HG03378 (cell line): ENCODE data around the gene PCYOX1L.
"Not testable (repeated sequence)": the region's sequence is repeated elsewhere in the genome, so short reads cannot be mapped to it uniquely, and the experiment has no call there.

Experiments used
- ATAC-seq: cut with Tn5 transposase; IDR thresholded peaks from one replicate; pipeline ENCODE4 v1.9.1; 2021; ENCODE audit warnings: mild to moderate bottlenecking, moderate library complexity; ENCODE audit not compliant: unreplicated experiment

The PCYOX1L gene

DNA sequence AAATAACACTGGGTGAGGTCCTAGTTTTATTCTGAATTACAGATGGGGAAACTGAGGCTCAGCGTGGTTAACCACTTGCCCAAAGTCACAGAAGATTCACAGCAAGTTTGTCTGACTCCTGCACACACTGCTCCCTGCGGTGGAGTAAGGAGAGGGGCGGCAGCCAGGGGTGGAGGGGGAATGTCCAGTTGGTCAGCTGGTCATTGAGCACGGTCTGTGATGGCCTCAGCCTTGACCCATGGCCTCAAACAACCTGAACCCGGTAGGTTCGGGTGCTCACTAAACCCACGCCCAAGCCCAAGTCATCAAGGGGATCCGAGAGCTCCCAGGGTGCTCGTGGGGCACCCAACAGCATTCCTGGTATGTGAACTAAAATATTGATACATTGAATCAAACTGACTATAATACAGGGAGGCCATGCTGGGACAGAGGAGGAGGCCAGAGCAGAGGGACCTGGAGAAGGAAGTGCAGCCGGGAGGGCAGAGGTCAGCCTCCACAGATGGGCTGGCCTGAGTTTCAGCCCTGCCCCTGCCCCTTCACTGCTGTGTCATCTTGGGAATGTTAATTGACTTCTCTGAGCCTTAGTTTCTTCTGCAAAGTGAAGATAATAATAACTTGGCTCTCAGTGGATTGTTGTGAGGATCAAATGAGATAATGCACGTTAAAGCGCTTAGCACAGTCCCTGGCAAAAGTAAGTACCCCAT, 24.8 kb downstream of the PCYOX1L start:
- ATAC-seq = no peak

DNA sequence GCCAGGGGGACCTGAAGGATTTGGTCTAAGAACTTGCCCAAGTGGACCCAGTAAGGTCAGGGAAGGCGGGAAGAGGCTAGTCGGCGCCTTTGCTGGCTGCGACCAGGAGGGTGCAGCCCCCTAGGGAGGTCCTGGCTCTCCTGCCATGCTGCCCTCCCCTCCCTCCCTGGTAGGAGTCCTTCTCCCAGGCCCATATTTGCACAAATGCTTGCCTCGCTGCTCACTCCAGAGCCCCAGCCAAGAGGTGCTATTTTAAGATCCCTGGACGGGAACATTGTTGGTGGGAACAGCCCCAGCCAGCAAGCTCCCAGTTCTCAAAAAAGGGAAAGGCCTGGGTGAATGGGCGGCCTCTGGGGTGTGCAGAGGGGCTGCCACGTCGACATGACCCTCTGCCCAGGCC, 25.6 kb downstream of the PCYOX1L start:
- no peak for ATAC-seq

DNA sequence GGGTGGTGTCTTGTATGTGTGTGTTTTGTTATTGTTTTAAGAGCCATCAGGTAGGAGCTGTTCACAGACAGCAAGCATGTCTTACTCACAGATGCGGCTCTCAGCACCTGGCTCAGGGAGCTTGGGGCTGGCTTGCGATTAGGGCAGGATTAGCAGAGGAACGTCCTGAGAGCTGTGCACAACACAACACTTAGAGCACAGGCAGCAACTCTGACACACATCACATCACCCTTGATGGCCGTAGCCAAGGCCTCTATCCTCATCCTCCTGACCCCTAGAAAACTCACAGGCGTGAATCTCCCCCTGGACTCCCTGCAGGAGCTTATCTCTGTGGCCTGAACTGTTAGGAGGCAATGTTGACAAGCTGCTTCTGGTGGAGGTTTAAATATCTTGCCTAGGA, 28.3 kb downstream of the PCYOX1L start:
- ATAC-seq = no peak

DNA sequence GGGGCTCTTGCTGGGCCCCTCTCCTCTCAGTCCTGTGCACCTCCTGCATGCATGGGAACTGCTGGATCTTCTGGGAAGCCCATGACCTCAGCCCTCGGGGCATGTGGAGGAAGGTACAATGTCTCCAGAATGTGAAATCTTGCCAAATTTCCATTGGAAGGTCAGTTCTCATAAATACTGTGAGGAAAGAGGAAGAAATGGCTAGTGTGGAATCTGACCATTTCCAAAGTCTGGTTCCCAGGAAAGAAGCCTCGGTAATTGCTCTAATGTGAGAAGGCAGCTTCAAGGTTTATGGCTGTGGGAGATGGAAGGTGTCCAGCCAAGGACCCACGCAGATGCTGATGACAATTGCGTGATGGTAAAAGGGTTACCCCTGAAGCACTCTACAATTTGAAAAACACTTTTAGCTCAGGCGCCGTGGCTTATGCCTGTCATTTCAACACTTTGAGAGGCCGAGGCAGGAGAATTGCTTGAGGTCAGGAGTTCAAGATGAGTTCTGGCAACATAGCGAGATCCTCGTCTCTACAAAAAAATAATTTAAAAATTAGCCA, 29.3 kb downstream of the PCYOX1L start:
- no peak for ATAC-seq

DNA sequence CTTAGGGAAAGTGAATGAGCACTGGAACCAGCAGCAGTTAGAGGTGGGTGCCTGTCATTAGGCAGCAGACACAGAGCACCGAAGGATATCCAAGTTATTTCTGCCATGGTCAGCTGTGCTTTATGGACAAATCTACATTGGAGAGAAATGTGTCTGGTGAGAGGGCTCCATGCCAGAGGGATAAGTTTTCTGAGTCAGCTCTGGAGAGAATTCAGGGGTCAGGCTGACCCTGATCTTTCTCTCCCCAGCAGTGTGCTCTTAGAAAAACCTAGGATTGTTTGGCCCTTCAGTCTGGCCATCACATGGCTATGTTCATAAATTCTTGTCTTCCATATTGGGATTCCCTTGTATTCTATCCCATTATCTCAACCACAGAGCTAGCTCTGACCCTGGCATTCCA, 30.1 kb downstream of the PCYOX1L start:
- ATAC-seq = no peak

DNA sequence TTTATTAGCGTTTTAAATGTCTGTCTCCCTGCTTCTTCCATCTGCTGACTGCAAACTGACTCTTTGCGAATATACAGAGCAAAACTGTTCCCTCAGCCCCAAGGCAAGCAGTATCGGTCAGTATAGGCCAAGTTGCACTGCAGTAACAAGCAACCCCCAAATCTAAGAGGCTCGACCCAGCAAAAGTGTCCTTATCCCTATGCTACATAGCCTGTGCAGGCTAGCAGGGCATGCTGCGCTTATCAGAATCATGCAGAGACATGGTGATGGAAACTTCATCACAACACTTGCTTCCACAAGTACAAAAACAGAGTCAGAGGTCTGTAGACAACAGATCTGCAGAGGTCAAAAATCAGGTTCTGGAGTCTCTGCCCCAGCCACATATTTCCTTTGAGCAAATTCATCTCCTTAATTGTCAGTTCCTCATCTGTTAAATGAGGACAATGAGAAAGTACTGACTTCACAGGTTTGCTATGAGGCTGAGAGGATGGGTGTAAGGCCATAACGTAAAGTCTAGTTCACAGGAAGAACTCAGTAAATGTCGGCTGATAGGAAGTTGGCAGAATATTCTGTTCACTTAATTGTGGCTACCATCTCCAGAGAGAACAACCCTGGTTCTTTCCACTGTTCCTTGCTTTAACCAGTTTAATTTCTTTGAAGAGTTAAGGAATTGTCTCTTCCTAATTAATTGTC, 30.8 kb downstream of the PCYOX1L start:
- no peak for ATAC-seq

DNA sequence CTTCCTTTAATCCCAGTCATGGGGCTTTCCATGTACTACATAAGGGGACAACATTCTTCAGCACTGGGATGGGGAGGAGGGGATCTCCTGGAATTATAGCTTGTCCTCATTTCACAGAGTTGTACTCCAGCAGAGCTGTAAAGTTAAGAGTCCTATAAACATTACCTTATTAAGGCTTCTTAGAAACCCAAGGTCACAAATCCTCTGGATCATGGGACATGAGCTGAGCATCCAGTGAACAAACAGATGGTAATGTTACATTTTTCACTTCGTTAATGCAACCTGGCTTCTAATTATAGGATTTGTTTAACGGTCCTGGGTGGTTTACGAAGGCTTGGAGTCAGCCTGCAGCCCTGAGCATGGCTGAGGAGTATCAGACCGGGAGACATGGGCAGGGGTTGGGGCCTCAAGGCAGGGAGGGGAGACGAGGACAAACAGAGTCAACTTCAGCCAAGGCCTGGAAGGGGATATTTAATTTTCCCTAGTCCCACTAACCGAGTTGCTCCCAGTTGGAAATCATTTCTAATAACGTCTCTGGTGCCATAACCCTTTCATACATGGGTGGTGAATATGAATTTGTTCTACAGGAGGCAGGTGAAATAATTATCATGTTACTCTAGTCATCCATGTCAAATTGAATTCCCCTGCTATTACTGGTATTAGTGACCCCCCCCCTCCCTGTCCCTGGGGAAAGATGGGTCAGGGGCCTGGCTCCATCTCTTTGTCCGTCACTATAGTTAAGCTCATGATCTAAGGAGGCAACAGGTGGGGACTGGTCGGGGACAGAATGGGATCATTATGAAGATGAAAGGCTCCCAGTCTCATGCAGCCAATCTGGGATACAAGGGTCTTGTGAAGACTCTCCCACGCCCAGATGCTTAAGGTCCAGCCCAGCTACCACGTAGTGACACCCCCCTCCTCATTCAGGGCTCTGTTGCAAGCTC, 32.0 kb downstream of the PCYOX1L start:
- no peak for ATAC-seq

DNA sequence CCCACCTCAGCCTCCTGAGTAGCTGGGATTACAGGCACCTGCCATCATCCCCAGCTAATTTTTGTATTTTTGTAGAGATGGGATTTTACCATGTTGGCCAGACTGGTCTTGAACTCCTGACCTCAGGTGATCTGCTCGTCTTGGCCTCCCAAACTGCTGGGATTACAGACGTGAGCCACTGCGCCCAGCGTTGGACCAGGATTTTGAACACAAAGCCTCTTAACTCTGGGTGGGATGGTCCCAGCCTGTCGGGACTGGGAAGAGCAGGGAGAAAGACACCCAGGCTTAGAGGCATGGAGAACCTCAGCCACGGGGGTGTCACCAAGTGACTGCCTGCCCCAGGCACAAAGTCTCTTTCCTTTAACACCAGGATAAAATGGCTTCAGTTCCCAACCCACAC, 33.2 kb downstream of the PCYOX1L start:
- ATAC-seq = not testable (repeated sequence)

DNA sequence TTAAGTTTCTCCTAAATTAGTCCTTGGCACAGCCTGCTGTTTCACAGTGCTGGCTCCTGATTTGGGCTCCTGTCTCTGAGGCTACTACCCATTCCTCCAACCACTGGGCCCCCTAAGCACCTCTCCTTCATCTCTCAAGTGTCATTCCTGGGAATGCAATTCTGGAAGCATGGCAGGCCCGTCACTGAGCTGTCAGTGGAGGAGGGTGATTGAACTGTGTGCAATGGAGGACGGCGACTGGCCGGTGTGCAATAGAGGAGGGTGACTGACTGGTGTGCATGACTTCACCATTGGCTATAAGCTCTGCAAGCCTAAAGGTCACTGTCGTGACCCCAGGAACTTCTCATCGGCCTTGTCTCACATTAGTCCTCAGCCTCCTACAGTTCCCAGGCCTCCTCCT, 33.7 kb downstream of the PCYOX1L start:
- ATAC-seq = no peak

DNA sequence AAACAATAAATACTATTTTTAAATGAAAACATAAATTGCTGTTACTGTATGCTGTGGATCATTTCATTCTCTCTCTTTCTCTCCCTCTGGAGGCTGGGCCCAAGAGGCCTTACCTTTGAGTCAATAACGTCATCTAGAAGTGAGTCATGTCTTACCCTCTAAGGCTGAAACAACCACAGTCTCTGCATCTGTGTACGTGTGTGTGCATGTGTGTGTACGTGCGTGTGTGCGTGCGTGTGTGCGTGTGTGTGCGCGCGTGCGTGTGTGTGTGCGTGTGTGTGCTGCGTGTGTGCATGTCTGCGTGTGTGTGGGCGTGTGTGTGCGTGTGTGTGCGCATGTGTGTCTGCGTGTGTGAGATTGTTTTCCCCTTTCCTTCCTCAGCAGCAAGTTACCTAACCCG, 34.9 kb downstream of the PCYOX1L start:
- ATAC-seq = peak; percentile 60

DNA sequence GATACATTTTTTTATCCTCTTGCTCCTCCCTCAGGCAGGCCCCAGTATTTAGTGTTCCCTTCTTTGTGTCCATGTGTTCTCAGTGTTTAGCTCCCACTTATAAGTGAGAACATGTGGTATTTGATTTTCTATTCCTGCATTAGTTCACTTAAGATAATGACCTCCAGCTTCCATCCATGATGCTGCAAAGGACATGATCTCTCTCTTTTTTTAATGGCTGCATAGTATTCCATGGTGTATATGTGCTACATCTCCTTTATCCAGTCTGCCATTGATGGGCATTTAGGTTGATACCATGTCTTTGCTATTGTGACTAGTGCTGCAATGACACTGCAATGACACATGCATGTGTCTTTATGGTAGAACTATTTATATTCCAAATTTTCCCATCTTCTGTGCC, 37.1 kb downstream of the PCYOX1L start:
- ATAC-seq = not testable (repeated sequence)

DNA sequence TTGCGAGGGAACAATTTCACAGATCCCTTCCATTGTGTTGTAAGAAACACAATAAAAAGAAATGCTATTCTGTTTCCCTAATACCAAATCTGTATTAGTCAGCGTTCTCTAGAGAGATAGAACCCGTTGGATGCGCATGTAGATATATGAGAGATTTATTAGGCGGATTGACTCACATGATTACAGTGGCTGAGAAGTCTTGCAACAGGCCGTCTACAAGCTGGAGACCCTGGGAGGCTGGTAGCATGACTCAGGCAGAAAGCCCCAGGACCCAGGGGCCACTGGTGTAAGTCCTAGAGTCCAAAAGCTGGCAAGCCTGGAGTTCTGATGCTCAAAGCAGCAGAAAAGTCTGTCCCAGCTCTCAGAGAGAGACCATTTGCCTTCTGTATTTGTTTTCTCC, 39.7 kb downstream of the PCYOX1L start:
- ATAC-seq = no peak

DNA sequence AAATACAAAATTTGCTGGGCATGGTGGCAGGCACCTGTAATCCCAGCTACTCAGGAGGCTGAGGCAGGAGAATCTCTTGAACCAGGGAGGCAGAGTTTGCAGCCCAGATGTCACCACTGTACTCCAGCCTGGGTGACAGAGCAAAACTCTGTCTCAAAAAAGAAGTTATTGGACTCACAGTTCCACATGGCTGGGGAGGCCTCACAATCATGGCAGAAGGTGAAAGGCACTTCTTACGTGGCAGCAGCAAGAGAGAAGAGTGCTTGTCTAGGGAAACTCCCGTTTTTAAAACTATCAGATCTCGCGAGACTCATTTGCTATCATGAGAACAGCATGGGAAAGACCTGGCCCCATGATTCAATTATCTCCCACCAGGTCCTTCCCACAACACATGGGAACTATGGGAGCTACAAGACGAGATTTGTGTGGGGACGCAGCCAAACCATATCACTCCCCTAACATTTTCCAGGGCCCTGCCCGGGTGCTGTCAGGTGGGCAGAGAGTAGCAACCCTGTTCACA, 41.0 kb downstream of the PCYOX1L start:
- ATAC-seq = not testable (repeated sequence)

DNA sequence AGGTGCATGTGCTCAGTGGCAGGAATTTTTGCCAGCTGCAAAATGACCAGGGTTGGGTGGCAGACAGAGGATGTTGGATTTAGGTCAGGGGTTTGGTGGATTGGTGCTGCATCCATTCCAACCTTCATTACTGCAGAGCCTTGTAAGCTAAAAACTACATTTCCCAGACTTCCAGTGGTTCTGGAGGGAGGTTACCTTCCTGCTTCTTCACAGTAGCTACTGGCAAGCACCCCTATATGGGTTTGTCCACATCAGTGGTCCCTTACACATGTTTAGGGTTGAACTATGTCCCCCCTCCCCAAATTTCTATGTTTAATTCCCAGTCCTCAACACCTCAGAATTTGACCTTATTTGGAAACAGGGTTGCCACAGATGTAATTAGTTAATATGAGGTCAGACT, 41.9 kb downstream of the PCYOX1L start:
- ATAC-seq = no peak

DNA sequence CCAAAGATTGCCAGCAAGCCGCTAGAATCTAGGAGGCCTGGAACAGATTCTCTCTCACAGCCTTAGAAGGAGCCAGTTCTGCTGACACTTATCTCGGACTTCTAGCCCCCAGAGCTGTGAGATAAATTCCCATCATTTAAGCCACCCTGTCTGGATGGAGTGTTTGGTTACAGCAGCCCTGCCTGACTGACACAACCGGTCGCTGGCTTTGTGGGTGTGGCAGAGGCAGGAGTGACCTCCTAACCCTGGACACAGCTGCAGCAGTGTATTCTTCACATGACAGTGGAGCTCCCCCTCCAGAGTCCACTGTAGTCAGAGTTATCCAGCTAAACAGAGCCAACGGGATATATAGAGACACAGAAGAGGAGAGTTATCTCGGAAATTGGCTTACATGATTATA, 42.5 kb downstream of the PCYOX1L start:
- no peak for ATAC-seq

DNA sequence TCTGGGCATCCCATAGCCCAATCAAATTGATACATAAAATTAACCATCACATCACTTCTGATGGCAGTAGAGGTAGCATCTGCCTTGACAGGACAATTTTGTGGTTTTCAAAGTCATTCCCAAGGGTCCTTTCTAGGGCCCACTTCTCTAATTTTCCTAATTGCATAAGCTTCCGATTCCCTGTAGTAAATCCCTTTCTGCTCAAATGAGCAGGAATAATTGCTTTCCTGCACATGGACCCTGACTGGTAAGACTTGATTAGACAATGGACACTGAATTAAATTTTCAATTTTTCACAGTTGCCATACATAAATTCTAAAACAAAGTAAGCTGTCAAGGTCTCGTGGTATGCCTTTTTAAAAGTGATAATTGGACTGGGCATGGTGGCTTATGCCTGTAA, 43.2 kb downstream of the PCYOX1L start:
- no peak for ATAC-seq

DNA sequence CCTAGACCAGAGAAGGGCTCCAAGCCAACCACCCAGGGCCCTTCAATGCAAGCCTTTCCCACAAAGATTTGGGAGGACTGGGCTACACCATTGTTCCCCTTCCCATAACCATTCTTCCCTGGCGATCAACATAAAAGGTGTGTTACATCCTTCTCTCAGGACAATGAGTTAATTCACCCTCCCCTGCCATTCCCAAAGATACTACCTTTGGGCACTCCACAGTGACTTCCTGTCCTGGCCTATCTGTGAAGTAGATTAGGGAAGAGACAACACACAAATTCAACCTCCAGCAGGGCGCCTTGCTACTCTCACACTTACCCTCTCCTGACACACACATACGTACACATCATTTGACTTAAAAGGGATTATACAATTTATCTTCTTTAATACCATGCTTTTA, 44.4 kb downstream of the PCYOX1L start:
- ATAC-seq = no peak

DNA sequence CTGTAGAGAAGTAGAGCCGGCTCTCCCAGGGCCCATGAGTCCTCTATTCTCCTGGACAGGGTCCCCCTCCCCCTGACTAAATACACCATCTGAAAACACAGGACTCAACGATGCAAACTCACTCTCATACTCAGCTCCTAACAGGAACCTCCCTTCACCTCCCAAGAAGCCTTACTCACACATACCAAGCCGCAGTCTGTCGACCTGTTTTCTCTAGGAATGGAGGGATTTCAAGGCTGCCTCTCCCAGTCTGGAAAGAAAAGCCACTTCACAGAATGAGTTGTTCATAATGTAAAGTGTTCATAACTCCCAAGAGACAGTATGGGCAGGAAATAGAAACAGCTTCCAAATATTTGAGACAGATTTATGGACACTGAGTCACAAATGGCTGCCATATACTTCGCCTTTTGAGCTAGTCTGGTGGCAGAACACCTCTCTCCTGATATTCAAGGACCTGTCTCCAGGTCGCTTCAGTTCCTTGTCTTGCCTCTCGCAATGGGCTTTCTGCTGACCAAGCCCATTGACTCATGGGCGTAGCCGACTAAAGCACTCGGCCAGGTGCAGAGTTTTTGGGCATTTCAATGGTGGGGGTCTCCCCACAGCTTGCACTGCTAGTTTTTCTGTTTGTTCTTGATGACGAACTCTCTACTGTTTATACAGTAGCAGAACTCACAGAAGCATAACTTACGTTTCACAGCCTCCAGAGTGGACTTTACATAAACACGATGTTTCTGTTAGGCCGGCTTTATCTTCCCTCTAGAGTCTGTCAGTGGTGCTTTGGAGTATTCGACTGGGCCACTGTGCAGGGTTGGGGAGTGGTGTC, 46.3 kb downstream of the PCYOX1L start:
- no peak for ATAC-seq

DNA sequence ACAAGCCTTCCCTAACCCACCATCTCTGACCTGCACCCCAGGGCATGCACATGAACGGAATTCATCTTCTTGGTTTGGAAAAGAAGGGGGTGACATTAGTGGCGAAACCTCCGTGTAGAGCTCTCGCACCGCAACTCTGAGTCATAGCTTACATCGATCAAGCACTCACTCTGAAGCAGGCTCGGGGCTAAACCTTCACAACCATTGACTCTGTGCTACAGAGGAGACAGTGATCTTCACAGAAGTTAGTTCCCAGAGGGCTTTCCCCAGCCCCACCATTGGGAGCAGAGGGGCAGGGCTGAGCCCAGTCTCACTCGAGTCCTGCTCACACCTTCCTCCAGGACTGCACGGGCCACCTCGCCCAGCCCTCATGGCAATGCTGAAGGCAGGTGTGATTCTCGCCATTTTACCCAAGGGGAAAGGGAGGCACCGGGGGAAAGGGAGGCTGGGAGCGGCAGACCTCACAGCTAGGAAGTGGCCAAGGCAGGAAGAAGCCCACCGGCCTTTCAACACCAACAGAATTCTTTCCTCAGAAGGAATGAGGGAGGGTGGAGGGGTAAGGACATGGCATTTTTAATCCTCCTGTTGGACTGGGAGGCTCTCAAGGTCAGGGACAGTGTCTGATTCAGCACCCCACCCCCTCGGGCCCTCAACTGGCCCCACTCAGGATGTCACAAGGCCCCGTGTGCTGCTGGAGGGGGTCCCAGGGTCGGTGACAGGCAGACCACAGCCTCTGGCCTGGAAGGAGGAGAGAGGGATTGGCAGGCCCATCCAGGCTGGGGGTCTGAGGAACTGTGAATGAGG, 47.1 kb downstream of the PCYOX1L start:
- ATAC-seq = no peak
